HG03520 (cell line): ENCODE results near the gene ENDOG.
A peak's percentile ranks its signal among the peaks of the same experiment; 100 is the strongest.
"Not testable (repeated sequence)": the region's sequence is repeated elsewhere in the genome, so short reads cannot be mapped to it uniquely, and the experiment has no call there.

Experiments
- ATAC-seq: cut with Tn5 transposase; IDR thresholded peaks from one replicate; pipeline ENCODE4 v1.9.1; 2021; ENCODE audit warnings: mild to moderate bottlenecking, moderate library complexity; ENCODE audit not compliant: unreplicated experiment

ENDOG gene

GRCh38 chr9:128828267-128828666, 10.0 kb downstream of the ENDOG start:
- no peak for ATAC-seq

GRCh38 chr9:128828719-128829452, 10.6 kb downstream of the ENDOG start:
- no peak for ATAC-seq

GRCh38 chr9:128829477-128830251, 11.4 kb downstream of the ENDOG start, which contains the start of gene SPOUT1:
TSS of gene SPOUT1 (minus strand) at chr9:128829794. CDS start at chr9:128829780, 14 bp downstream.
- peak; percentile 95 for ATAC-seq

- no peak for ATAC-seq
Observed at GRCh38 chr9:128833696-128834095, 15.4 kb downstream of the ENDOG start.

GRCh38 chr9:128835246-128836210, 17.2 kb downstream of the ENDOG start:
- ATAC-seq: no peak

- no peak for ATAC-seq
Observed at GRCh38 chr9:128836509-128837145, 18.3 kb downstream of the ENDOG start.

- no peak for ATAC-seq
Observed at GRCh38 chr9:128838338-128838737, 20.0 kb downstream of the ENDOG start.

- no peak for ATAC-seq
Observed at GRCh38 chr9:128840524-128840923, 22.2 kb downstream of the ENDOG start.

- no peak for ATAC-seq
Observed at GRCh38 chr9:128841694-128842492, 23.6 kb downstream of the ENDOG start.

- not testable (repeated sequence) for ATAC-seq
Observed at GRCh38 chr9:128843171-128843570, 24.9 kb downstream of the ENDOG start.

GRCh38 chr9:128845186-128845931, 27.1 kb downstream of the ENDOG start:
- ATAC-seq: no peak

GRCh38 chr9:128846680-128847030, 28.4 kb downstream of the ENDOG start:
- no peak for ATAC-seq

- ATAC-seq: no peak
Observed at GRCh38 chr9:128847803-128848202, 29.5 kb downstream of the ENDOG start.

- ATAC-seq: not testable (repeated sequence)
Observed at GRCh38 chr9:128851024-128851423, 32.7 kb downstream of the ENDOG start.

GRCh38 chr9:128851779-128852600, 33.7 kb downstream of the ENDOG start:
- not testable (repeated sequence) for ATAC-seq

- ATAC-seq: not testable (repeated sequence)
Observed at GRCh38 chr9:128852646-128853045, 34.3 kb downstream of the ENDOG start.

- not testable (repeated sequence) for ATAC-seq
Observed at GRCh38 chr9:128854454-128854853, 36.2 kb downstream of the ENDOG start.

GRCh38 chr9:128858476-128858875, 40.2 kb downstream of the ENDOG start:
- not testable (repeated sequence) for ATAC-seq
